Spinal cord (tissue), 10 donors: ENCODE data around the gene LGR6. TPM values are rescaled to one million over a fixed set of nuclear protein-coding genes. Genes with fewer than 3 reads are reported as not detected.

ENCODE experiments used
- DNase-seq, 6 donors: peaks; one replicate each; pipeline versions ENCODE4 v3.0.0 to v3.0.0-alpha.2; 2013 to 2015; ENCODE audit warnings: low spot score in 6 of 6, low read depth in 4 of 6
- H3K27ac ChIP-seq: one replicate; pipeline ENCODE4 v1.5.1; 2013; ENCODE audit warnings: low read depth, low read length, control low read depth
- H3K27me3 ChIP-seq: one replicate; pipeline ENCODE4 v1.6.1; 2013; ENCODE audit warnings: low read length; ENCODE audit not compliant: control insufficient read depth, insufficient read depth
- H3K36me3 ChIP-seq: one replicate; pipeline ENCODE4 v1.6.1; 2013; ENCODE audit warnings: low read length; ENCODE audit not compliant: control insufficient read depth, insufficient read depth
- H3K4me1 ChIP-seq: one replicate; pipeline ENCODE4 v1.6.1; 2013; ENCODE audit warnings: low read length; ENCODE audit not compliant: control insufficient read depth, insufficient read depth
- H3K4me3 ChIP-seq: one replicate; pipeline ENCODE4 v1.5.1; 2013; ENCODE audit warnings: low read depth, low read length, control low read depth
- H3K9me3 ChIP-seq: one replicate; pipeline ENCODE4 v1.6.1; 2013; ENCODE audit warnings: low read length; ENCODE audit not compliant: control insufficient read depth, insufficient read depth
- WGBS: methylation state at CpG from one replicate; pipeline ENCODE4 v1.1.5; 2013; ENCODE audit warnings: missing lambda C conversion rate; ENCODE audit not compliant: insufficient coverage; 5-methylcytosine and 5-hydroxymethylcytosine counted together
- polyA plus RNA-seq, 2 donors: library from polyadenylated mRNA; unstranded; fragments of 120-200 nt; gene quantifications; one replicate each; pipeline ENCODE4 v1.2.1, GENCODE V29; 2013; ENCODE audit not compliant: insufficient read length in 2 of 2
- total RNA-seq, 2 donors: library from RNA; depleted of rRNA in 1 of 2; stranded (reverse); fragments of 120-200 nt in 1 of 2; fragments of >200 nt in 1 of 2; gene quantifications; one replicate each; pipeline versions ENCODE4 v1.2.3 to v1.2.4, GENCODE V29; 2013 to 2014
- donor health status: healthy.

LGR6 gene
- total and polyA plus RNA-seq, 4 donors, result 1.0 to 6.1 (median 3.7) TPM

DNA sequence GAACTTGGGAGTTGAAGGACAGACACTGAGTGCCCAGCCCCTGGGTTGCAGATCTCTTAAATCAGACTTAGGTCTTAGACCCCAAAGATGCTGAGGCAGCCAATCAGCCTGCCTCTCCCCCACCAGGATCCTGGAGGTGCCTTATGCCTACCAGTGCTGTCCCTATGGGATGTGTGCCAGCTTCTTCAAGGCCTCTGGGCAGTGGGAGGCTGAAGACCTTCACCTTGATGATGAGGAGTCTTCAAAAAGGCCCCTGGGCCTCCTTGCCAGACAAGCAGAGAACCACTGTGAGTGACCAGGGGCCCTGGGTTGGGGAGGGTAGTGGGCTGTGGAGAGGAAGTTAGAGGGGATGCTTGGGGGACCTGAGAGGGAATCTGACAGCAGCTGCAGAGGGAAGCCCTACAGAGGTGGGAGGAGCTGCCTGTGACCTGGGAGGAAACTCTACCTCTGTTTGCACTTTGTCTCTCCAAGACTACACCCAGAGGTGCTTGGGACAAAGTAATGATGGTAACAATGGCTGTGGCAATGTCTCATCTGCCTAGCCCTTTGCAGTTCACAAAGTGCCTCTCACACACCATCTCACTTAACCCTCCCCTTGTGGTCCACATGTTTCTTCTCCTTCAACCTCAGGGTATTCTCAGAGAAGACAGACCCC, 116.6 kb downstream of the LGR6 start:
- Histone ChIP-seq H3K4me3 (no peak overlapping the region), H3K9me3 (no peaks in the 10 kb centered on the region), H3K27ac (no peak overlapping the region), H3K27me3 (no peaks in the 10 kb centered on the region), H3K4me1 (peaks cover 52% of the 10 kb centered on the region), H3K36me3 (no peaks in the 10 kb centered on the region)
- no peak for DNase-seq

DNA sequence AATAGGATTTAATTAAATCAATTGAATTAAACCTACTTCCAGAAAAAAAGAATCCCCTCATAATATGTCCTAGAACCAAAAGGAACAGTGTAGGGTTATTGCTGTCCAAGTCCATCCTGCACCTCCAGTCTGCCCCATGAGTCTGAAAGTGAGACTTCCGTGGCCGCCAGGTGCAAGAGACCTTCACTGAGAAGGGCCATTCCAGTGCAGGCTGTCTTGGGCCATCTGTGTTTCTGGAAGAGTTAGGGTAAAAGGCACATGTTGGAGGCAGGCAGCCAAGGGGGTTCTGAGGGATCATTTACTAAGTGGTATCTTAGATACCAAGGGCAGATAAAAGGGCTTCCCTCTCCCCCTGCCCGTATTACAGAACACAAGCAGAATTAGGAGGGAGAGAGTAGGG, 117.1 kb downstream of the LGR6 start:
- H3K4me3 ChIP-seq, result no peak overlapping the region
- no peaks in the 10 kb centered on the region for H3K9me3 ChIP-seq
- peaks cover 48% of the 10 kb centered on the region for H3K4me1 ChIP-seq
- H3K36me3 ChIP-seq, result no peaks in the 10 kb centered on the region
- no peak overlapping the region for H3K27ac ChIP-seq
- DNase-seq, result no peak
- no peaks in the 10 kb centered on the region for H3K27me3 ChIP-seq
- 68% methylated on average over 2 of the region's 3 CpGs for WGBS

DNA sequence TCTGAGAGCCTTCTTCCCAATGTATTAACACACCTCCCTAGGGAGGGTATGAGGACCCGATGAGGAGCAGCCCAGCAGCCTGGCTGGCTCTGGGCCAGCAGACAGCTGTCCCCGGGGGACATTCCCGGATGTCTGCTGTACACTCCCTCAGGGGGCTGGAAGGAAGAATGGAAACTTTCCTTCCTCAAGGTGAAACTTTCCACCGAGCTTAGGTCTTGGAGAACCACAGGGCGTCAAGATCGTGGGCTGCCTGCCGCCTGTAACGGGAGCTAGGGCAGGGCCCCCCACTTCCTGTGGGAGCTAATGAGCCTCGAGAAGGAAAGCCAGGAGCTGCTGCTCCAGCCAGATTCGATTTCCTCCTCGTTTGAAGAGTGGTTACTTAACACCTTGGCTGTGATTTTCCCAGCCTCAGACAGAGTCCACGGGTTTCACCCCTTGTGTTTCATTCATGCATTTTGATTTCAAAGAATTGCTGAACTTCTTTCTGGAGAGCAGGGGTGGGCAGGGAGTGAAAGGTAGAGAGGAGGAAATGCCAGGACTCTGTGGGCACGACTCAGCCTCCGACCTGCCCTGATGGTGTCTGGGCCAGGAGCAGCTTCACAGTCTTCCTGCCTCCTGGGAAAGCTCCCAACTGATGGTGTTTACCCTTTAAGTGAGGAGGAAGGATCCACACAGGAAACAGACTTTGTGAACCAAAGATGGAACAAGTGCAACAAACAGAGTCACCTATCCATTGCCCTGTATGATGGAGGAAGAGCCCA, 118.5 kb downstream of the LGR6 start:
- H3K9me3 ChIP-seq, result no peaks in the 10 kb centered on the region
- H3K4me1 ChIP-seq, result peaks cover 39% of the 10 kb centered on the region
- 44% methylated on average over 13 of the region's 14 CpGs for WGBS
- no peaks in the 10 kb centered on the region for H3K27me3 ChIP-seq
- no peak for DNase-seq
- H3K36me3 ChIP-seq, result no peaks in the 10 kb centered on the region
- no peak overlapping the region for H3K27ac ChIP-seq
- H3K4me3 ChIP-seq, result no peak overlapping the region

DNA sequence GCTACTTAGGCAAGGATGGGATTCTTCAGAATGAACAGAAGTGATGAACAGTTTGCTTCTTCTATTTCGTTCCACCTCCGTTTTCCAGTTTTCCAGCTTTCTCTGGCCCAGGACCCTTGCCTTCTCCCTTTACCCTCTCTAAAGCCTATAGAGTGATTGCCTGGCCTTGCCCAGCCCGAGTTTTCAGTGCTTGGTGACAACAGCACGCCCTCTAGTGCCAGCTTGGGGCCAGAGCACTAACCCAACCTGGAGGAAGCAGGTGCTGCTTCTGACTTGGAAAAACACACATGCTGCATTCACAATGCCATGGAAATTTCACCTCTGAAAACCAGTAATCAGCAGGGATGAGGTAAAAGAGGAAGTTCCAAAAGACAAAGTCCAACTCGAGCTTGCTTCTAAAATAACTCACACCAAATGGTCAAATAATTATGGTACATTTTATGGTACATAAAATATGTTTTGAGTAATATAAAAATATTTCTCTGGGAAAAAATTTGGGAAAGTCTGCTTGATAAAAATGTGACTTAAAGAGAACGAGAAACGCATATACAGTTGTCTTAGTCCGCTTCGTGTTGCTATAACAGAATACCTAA, 122.1 kb downstream of the LGR6 start:
- Histone ChIP-seq H3K9me3 (no peaks in the 10 kb centered on the region), H3K27ac (no peak overlapping the region), H3K4me3 (no peak overlapping the region), H3K36me3 (peaks cover 14% of the 10 kb centered on the region), H3K4me1 (peaks cover 8% of the 10 kb centered on the region), H3K27me3 (no peaks in the 10 kb centered on the region)
- DNase-seq, result peak; percentile 54 to 95 (median 76)
- 31% methylated on average over 7 of the region's 9 CpGs for WGBS

DNA sequence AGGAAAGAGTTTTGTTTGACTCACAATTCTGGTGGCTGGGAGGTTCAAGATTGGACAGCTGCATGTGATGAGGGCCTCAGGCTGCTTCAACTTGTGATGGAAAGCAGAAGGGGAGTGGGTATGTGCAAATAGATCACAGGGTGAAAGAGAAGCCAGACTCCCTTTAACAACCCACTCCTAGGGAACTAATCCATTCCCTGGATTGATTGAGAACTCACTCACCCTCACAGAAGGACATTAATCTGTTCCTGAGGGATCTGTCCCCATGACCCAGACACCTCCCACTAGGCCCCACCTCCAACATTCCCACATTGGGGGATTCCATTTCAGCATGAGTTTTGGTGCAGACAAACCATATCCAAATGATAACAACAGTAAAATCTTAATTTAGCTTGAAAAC, 122.6 kb downstream of the LGR6 start:
- Histone ChIP-seq H3K4me3 (no peak overlapping the region), H3K36me3 (peaks cover 14% of the 10 kb centered on the region), H3K9me3 (no peaks in the 10 kb centered on the region), H3K27me3 (no peaks in the 10 kb centered on the region), H3K4me1 (peaks cover 8% of the 10 kb centered on the region), H3K27ac (no peak overlapping the region)
- no peak for DNase-seq

DNA sequence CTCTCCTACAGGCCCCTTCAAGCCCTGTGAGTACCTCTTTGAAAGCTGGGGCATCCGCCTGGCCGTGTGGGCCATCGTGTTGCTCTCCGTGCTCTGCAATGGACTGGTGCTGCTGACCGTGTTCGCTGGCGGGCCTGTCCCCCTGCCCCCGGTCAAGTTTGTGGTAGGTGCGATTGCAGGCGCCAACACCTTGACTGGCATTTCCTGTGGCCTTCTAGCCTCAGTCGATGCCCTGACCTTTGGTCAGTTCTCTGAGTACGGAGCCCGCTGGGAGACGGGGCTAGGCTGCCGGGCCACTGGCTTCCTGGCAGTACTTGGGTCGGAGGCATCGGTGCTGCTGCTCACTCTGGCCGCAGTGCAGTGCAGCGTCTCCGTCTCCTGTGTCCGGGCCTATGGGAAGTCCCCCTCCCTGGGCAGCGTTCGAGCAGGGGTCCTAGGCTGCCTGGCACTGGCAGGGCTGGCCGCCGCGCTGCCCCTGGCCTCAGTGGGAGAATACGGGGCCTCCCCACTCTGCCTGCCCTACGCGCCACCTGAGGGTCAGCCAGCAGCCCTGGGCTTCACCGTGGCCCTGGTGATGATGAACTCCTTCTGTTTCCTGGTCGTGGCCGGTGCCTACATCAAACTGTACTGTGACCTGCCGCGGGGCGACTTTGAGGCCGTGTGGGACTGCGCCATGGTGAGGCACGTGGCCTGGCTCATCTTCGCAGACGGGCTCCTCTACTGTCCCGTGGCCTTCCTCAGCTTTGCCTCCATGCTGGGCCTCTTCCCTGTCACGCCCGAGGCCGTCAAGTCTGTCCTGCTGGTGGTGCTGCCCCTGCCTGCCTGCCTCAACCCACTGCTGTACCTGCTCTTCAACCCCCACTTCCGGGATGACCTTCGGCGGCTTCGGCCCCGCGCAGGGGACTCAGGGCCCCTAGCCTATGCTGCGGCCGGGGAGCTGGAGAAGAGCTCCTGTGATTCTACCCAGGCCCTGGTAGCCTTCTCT, 124.6 kb downstream of the LGR6 start:
- H3K27ac ChIP-seq, result no peak overlapping the region
- no peak for DNase-seq
- no peaks in the 10 kb centered on the region for H3K4me1 ChIP-seq
- no peaks in the 10 kb centered on the region for H3K27me3 ChIP-seq
- H3K4me3 ChIP-seq, result no peak overlapping the region
- WGBS, result 94% methylated on average over 52 of the region's 52 CpGs
- H3K9me3 ChIP-seq, result no peaks in the 10 kb centered on the region
- H3K36me3 ChIP-seq, result peaks cover 14% of the 10 kb centered on the region

DNA sequence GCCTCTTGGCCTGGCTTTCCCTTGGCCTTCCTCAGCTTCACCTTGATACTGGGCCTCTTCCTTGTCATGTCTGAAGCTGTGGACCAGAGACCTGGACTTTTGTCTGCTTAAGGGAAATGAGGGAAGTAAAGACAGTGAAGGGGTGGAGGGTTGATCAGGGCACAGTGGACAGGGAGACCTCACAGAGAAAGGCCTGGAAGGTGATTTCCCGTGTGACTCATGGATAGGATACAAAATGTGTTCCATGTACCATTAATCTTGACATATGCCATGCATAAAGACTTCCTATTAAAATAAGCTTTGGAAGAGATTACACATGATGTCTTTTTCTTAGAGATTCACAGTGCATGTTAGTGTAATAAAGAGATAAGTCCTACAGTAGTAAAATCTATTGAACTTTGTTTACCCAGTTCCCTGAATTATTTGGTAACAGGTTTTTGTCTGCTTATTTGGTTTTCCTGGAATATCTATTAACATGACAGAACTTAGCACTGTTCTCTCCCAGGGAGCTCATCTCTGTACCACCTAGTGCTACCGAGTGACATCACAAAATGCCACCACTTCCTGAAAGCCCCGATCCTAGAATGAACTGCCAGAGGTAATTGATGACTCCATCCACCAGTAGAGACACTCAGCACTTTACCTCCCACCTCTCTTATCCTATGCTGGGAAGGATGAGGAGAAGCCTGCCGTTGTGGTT, 125.9 kb downstream of the LGR6 start:
- no peak for DNase-seq
- H3K4me3 ChIP-seq, result no peak overlapping the region
- WGBS, result no CpG with 5 or more reads among the region's 4 CpGs
- no peaks in the 10 kb centered on the region for H3K9me3 ChIP-seq
- no peak overlapping the region for H3K27ac ChIP-seq
- H3K27me3 ChIP-seq, result no peaks in the 10 kb centered on the region
- H3K36me3 ChIP-seq, result peaks cover 14% of the 10 kb centered on the region
- H3K4me1 ChIP-seq, result no peaks in the 10 kb centered on the region

DNA sequence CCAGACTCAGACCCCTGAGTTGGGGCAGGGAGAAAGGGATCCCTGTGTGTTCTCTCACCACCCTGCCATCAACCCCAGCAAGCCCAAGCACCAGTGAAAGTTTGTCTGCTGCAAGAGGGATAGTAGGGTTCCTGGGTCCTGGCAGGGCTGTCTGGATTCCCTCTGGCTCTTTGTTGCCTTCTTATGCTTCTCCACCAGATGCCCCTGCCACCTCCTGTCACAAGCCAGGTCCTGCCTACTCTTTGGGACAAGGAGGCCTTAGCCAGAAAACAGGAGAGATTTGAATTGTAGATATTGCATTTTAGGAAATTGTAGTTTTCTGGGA, 126.4 kb downstream of the LGR6 start:
- no peaks in the 10 kb centered on the region for H3K27me3 ChIP-seq
- no peaks in the 10 kb centered on the region for H3K9me3 ChIP-seq
- no peaks in the 10 kb centered on the region for H3K4me1 ChIP-seq
- peaks cover 14% of the 10 kb centered on the region for H3K36me3 ChIP-seq
- no peak for DNase-seq
- H3K27ac ChIP-seq, result no peak overlapping the region
- H3K4me3 ChIP-seq, result no peak overlapping the region

DNA sequence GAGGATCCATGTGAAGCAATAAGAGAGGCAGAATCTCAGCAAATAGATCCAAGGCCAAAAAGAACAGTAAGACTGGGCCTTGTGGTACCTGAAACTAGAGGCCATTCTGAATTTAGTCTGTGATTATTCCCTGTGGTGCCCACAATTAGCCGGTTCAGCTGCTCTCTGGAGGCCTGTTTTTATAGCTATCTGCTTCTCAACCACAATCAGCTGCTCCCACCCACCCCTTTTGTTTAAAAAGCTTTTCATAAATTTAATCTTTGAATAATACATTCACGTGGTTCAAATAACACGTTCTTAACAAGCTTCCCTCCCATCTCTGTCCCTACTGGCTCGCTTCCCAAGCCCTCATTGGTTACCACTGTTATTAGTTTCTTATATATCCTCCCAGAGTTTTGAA, 130.1 kb downstream of the LGR6 start:
- H3K36me3 ChIP-seq, result peaks cover 7% of the 10 kb centered on the region
- DNase-seq, result no peak
- WGBS, result 71% methylated on average over 2 of the region's 4 CpGs

More for the DNA sequence above, 130.1 kb downstream of the LGR6 start:
- no peak overlapping the region for H3K27ac ChIP-seq
- H3K27me3 ChIP-seq, result no peaks in the 10 kb centered on the region
- no peaks in the 10 kb centered on the region for H3K4me1 ChIP-seq
- no peak overlapping the region for H3K4me3 ChIP-seq
- H3K9me3 ChIP-seq, result no peaks in the 10 kb centered on the region
